SIG-M5 treated with dmso at 0.1 percent for 504 hours (cell line): ENCODE results near the gene CCDC74A.
"Not testable (repeated sequence)": the region's sequence is repeated elsewhere in the genome, so short reads cannot be mapped to it uniquely, and the experiment has no call there.

Experiments used
- DNase-seq: peaks from one replicate; lab custom pipeline; 2025; ENCODE audit not compliant: unreplicated experiment; lab: John Stamatoyannopoulos, UW

Gene CCDC74A

DNA sequence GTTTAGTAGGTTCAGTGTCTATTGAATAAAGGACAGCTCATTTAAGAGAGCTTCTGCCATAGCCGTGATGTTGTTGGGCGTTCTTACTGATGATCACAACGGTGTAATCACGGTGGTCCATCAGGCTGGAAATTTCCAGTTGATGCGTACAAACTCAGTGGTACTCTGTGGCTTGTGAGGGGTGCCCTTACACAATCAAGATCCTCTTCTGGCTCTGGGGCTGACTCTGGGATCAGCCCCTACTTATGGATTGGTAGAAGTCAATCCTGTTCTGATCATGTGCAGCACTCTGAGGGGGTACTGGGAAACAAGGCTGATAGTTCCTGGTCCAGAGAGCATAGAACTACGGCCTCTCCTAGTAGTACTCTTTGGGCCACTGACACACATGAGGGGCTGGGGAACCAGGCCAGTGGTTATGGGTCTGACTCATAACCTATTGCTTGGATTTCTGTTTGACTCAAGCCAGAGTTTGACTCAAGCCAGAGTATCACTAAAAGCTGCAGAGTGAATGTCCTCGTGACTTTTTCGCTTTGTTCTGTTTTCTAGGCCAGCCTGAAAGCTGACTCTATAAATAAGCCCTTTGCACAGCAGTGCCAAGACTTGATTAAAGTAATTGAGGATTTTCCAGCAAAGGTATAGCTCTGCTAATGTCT is 29.2 kb upstream of the CCDC74A start:
- DNase-seq, result not testable (repeated sequence)

DNA sequence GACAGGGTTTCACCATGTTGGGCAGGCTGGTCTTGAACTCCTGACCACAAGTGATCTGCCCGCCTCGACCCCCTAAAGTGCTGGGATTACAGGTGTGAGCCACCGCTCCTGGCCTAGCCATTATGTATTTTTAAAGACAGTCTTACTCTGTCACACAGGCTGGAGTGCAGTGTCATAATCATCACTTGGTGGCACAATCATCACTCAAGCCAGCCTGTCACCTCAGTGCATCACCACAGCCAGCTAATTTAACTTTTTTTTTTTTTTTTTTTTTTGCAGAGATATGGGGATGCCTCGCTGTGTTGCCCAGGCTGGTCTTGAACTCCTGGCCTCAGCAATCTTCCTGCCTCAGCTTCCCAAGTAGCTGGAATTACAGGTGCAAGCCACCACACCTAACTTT is 24.1 kb upstream of the CCDC74A start:
- DNase-seq, result not testable (repeated sequence)

DNA sequence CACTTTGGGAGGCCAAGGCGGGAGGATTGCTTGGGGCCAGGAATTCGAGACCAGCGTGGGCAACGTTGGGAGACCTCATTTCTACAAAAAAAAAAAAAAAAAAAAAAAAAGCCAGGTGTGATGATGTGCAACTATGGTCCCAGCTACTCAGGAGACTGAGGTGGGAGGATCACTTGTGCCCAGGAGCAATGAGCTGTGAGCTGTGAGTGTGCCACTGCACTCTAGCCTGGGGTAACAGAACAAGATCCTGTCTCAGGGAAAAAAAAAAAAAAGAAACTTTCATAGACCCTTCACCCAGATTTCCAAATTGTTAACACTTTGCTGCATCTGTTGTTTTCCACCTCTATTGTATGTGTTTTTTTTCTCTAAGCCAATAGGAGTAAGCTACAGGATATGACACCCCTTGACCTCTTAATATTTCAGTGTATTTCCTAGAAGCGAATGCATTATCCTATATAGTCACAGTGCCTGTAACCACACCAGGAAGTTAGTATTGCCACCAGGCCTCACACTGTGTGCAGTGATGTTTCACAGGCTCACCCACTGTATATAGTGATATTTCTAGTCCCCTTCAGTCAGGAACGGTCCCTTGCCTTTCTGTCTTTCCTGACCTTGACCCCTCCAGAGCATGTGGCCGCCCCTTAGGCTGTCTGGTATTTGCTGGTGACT is 23.5 kb upstream of the CCDC74A start:
- not testable (repeated sequence) for DNase-seq

DNA sequence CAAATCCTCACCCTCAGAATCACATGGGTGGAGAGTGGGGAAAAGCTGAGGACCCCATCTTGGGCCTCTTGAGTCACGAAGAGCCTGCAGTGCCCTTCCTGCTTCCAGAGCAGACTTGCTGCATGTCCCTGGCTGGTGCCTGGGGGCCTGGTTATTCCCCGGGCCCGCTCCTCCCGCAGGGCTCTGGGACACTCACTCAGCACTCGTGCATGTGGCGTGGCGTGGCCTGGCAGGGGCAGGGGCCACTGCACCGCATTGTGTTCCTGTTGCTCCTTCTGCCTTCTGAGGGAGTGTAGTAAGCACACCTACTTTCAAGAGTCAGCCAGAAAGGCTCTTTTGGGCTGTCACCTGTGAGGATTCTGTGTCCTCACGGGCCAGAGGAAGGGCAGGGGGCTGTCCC is 18.1 kb upstream of the CCDC74A start:
- no peak for DNase-seq

DNA sequence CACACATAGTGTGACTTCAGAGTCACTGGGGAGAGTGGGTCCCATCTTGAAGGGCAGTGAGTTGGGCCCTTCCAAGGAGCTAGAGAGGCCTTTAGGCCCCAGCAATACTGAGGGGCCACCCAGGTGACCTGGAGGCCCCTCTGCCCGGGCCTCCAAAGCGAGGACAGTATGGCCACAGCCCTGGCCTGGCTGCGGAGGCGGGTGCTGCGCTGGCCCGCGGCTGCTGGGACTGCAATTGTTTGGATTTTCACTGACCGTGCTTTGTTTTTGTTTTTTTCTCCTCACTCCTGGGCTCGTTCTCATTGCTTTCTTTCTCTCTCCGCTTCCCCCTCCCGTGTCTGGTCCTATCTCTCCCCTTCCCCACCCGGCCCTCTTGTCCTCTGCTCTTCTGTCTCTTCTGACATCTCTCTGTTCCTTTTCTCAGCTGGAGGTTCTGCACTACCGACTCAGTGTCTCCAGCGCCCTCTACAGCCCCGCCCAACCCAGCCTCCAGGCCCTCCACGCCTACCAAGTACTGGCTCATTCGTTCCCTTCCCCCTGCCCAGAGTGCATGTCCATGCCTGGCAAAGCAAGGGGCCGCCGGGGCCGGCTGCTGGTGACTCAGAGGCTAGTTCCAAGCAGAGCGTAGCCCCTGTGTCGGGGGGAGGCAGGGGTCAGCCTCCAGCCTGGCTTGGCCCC is 16.3 kb upstream of the CCDC74A start:
- DNase-seq, result not testable (repeated sequence)

DNA sequence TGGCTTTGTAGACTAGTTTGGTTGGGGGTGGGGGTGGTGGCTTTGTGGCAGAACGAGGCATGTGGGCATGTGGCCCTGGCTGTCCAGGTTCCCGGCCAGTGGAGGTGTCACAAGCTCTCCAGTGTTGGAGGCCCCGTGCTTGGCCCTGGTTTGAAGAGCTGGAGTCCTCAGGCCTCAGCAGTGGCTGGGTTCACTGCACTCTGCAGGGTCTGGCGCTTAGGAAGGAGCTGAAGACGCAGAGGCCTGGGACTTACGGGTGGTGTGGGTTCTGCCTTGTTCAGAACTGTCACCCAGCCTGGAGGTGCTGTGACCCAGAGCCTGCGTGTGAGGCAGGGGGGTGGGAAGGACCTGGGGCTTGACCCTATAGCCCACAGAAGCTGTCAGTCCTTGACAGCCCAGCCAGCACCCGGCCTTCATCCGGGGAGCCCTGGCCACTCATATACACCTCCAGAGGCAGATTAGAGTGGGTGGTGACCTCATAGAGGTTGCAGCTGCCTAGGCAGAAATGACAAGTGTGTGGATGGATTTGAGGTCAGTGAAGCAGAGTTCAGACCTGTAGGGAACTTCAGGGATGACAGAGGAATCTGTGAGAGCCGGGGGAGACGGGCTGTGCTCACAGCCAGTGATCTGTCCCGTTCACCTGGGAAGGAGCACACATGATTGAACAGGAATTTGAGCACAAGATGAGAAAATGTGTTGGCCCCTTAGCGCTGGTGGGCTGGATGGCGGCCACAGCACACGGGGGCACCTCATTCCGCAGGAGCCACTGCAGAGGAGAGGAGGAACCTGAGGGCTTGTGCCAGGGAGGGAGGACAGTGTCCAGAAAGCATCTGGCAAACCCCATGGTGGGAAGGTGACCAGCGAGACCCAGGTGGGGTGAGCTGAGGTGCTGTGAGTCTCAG is 15.5 kb upstream of the CCDC74A start:
- DNase-seq, result not testable (repeated sequence)

DNA sequence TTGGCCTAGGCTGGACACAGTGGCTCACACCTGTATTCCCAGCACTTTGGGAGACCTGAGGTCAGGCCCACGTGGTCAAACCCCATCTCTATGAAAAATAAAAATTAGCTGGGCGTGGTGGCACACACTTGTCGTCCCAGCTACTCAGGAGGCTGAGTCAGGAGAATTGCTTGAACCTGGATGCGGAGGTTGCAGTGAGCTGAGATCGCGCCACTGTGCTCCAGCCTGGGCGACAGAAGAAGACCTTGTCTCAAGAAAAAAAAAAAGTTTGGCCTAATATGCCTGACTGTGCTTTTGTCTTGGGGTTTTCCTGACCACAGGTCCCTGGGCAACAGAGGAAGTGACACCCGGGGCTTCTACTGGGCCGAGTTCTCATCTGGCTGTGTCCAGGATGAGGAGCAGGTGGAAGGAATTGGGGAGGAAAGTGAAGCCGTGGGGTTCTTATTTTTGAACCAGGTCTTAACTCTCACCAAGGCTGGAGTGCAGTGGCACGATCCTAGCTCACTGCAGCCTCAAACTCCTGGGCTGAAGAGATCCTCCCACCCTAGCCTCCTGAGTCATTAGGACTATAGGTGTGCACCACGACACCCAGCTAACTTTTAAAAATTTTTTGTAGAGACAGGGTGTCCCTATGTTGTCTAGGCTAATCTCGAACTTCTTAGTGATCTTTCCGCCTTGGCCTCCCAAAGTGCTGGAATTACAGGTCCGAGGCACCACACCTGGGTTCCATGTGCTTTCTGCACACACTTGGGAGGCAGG is 13.1 kb upstream of the CCDC74A start:
- not testable (repeated sequence) for DNase-seq

DNA sequence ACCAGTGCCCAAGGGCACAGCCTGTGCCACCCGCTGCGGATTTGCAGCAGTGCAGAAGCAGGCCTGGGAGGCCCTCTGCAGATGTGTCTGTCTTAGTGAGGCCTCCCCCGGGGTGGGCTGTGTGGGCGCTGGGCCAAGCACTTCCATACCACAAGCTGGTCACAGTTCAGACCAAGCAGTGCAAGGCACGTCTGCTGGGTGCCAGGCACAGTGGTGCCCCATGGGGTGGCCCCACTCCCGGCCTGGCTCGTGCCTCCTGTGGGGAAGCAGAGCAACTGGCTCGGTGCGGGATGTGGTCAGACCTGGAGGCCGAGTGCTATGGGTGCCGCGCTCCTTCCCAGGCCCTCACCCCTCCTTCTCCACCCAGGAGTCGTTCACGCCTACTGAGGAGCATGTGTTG is 12.5 kb upstream of the CCDC74A start:
- DNase-seq, result not testable (repeated sequence)

DNA sequence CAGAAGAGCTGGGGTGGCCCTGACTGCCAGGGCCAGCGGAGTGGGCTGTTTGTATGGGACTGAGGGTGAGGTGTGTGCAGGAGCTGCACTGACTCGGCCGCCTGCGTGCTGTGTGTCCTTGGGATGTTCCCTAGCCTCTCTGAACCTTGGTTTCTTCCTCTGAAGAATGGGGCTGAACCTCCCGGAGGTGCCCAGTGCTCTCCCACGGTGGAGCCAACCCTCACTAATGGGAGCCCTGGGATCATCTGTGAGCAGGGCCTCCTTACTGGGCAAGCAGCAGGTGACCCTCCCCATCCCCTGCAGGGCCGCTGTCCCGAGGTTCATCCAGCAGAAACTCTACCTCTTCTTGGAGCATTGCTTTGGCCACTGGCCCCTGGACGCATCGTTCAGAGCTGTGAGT is 11.7 kb upstream of the CCDC74A start:
- no peak for DNase-seq

DNA sequence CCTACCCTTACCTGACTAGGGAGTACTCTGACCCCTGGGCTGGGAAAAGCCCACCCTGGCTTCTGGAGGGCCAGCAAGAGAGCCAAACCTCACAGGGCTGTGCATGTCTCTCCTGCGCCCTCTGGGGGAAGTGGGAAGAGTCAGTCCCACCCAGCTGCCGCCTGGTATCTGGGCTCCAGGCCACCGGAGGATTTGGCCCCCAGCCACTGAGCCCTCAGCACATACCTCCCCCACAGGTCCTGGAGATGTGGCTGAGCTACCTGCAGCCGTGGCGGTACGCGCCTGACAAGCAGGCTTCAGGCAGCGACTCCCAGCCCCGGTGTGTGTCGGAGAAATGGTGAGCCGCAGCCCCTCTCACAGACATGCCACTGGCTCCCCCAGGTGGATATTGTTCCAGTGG is 11.1 kb upstream of the CCDC74A start:
- not testable (repeated sequence) for DNase-seq

DNA sequence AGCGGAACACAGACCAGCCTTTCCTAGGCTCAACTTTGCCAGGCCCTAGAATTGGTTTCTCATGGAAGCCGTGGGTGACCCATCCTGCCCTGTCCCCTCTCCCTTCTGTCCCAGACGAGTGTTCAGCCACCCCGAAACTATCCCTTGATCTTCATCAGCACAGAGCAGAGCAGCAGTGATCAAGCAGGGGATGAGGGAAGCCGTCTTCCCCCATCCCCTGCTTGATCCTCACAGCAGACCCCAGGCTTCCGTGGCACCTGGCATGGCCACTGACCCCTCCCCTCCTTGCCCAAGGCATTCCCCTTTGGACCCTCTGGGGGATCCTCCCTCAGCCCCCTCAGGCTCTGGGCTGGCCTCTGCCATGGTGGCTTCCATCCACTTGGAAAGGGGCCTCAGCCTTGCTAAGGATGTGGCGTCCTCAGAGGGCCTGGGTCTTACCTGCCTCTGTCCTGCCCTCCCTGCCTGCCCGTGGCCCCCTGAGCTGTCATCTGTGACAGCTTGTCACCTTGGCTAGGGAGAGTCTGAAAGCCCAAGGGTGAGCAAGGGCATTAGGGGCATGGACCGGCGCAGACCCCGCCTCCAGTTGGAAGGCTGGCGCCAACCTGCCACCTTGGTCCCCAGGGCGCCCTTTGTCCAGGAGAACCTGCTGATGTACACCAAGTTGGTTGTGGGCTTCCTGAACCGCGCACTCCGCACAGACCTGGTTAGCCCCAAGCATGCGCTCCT is 10.4 kb upstream of the CCDC74A start:
- no peak for DNase-seq

DNA sequence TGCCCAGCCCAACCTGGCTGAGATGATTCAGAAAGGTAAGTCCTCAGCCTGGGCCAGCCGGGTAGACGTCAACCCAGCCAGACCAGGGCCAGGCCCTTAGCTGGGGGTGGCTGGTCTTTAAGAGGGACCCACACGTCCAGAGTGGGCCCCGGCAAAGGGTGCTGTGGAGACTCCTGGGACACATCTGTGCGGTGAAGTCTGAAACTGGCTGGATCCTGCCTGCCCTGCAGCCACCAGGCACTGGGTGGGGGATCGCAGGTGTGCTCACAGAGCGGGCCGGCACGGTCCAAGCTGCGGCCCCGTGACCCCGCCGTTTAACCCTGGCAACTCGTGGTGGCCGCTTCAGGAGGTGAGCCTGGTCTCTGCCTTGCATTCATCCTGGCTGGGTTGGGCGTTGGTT is 9.8 kb upstream of the CCDC74A start:
- not testable (repeated sequence) for DNase-seq

DNA sequence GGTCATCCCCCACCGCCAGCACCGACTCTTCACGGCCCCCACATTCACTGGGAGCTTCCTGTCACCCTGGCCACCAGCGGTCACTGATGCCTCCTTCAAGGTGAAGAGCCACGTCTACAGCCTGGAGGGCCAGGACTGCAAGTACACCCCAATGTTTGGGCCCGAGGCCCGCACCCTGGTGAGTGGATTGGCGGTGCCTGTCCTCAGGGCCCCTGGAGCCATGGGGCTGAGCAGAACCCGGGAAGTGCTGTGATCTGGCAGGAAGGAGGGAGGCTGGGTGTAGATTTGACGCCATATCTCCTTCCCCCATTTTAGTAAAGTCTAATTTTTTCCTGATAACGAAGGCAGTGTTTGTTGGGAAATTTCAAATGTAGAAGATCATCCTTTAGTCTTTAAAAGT is 9.2 kb upstream of the CCDC74A start:
- not testable (repeated sequence) for DNase-seq

DNA sequence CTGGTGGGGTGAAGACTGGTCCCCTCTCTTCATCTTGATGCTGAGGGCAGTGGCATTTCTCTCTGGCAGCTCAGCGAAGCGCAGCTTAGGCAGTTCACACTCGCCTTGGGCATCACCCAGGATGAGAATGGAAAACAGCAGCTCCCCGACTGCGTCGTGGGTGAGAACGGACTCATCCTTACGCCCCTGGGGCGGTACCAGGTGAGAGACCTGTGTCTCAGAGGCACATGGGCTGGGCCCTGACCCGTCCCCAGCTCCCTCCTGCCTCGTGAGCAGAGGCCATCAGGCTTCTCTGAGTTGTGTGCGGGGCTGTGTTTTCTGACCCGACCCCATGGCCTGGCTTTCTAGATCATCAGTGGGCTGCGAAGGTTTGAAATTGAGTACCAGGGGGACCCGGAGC is 8.2 kb upstream of the CCDC74A start:
- DNase-seq, result no peak

DNA sequence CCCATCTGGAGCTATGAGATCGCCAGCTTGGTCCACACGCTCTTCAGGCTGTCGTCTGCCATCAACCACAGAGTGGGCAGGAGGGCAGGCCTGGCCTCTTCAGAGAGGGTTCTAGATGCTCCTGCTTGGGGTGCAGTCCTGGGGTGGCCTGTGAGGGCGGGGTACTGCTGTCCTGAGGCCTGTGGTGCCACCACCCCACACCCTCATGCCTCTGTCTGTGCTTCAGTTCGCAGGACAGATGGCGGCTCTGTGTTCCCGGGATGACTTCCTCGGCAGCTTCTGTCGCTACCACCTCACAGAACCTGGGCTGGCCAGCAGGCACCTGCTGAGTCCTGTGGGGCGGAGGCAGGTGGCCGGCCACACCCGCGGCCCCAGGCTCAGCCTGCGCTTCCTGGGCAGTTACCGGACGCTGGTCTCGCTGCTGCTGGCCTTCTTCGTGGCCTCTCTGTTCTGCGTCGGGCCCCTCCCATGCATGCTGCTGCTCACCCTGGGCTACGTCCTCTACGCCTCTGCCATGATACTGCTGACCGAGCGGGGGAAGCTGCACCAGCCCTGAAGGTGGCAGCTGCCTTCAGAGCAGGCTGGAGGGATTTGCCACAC is 7.7 kb upstream of the CCDC74A start:
- not testable (repeated sequence) for DNase-seq

DNA sequence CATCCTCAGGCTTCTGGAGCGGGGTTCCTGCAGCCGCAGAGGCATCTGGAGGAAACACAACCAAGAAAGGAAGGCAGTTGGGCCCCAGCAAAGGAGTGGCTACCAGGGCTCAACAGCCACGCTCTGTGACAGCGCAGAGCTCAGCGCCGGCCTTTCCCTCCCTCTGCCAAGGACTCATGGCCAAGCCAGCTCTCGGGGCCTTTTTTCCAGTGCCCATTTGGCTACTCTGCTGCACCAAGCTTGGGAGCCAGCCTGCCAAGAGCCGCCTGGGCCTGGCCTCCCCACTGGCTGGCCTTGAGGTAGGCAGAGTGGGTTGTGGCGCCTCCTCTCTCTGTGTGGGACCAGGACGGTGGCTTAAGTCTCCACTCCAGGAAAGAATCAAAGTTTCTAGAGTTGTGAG is 7.2 kb upstream of the CCDC74A start:
- DNase-seq, result no peak

DNA sequence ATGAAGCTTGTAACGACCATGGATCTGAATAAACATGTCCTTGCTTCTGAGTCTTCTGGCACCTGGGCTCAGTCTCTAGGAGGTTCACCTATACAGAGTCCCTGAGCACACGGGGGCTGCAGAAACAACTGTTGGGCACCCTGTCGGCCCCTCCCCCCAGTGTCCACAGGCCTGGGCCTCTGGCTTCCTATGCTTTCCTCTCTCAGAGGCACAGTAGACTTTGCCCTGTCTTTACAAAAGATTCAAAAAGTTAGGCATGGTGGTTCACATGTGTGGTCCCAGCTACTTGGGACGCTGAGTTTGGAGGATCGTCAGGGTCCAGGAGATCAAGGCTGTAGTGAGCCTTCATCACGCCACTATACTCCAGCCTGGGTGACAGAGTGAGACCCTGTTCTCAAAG is 6.2 kb upstream of the CCDC74A start:
- not testable (repeated sequence) for DNase-seq

DNA sequence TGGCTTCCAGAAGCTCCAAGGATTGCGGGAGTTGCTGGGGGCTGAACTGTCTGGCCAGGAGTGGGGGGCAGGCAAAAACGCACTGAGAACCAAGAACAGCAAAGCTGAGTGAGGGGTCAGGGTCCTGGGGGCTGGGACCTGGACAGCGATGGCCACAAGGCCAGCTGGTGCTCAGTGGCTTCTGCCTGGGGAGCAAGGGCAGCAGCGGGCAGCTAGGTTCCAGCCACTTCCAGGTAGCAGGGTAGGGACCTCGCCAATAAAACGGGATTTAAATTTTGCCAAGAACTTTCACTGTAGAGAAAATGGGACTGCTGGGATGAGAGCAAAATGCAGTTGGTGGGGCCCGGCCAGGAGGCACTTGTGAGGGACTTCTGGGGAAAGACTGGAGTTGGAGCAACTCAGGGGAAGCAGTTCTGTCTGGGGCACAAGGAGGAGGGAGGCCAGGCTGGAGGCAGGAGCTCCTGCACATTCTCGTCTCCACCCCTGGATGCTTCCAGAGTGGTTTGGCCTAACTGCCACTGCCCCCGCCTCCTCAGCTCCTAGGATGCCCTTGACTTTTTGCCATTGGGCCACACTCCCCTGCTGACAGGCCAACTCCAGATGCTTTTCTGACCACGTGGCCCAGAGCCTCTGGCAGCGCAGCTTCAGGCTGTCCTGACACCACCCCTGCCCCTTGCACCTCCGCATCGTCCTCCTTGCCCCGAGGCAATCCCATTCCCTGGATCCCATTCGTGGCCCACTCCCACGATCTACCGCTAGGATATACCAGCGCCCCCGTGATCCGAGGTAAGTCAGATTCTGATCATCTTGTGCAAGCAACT is 5.5 kb upstream of the CCDC74A start:
- DNase-seq, result no peak

DNA sequence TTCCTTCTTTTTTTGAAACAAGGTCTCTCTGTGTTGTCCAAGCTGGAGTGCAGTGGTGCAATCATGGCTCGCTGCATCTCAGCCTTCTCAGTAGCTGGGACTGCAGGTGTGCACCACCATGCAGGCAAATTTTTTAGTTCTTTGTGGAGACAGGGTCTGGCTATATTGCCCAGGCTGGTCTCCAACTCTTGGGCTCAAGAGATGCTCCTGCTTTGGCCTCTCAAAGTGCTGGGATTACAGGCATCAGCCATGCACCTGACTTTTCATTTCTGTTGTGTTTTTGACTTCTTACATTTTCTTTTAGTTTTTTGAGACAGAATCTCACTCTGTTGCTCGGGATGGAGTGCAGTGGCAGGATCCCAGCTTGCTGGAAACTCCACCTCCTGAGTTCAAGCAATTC is 2.4 kb upstream of the CCDC74A start:
- not testable (repeated sequence) for DNase-seq
